BLaER1 (cell line): ENCODE measurements around the gene SVBP.

ENCODE experiments used
- H3K27ac ChIP-seq: shearing (Covaris generic); formaldehyde crosslinking; 2 replicates; pipeline ENCODE4 v1.8.1; 2022
- H3K27me3 ChIP-seq: shearing (Covaris generic); formaldehyde crosslinking; 2 replicates; pipeline ENCODE4 v1.8.1; 2022
- H3K36me3 ChIP-seq: shearing (Covaris generic); formaldehyde crosslinking; 2 replicates; pipeline ENCODE4 v1.8.1; 2022
- H3K4me1 ChIP-seq: shearing (Covaris generic); formaldehyde crosslinking; 2 replicates; pipeline ENCODE4 v1.8.1; 2022
- H3K4me2 ChIP-seq: shearing (Covaris generic); formaldehyde crosslinking; 2 replicates; pipeline ENCODE4 v1.8.1; 2022
- H3K4me3 ChIP-seq: shearing (Covaris generic); formaldehyde crosslinking; 2 replicates; pipeline ENCODE4 v1.8.1; 2022
- H3K9ac ChIP-seq: shearing (Covaris generic); formaldehyde crosslinking; 2 replicates; pipeline ENCODE4 v1.8.1; 2022
- H3K9me3 ChIP-seq: shearing (Covaris generic); formaldehyde crosslinking; 2 replicates; pipeline ENCODE4 v1.8.1; 2022
- H4K20me1 ChIP-seq: shearing (Covaris generic); formaldehyde crosslinking; 2 replicates; pipeline ENCODE4 v1.8.1; 2022
- Cebpa-rat ChIP-seq: shearing (Covaris generic); IDR thresholded peaks from 2 replicates; pipeline ENCODE4 v1.8.1; 2022

The SVBP gene

DNA sequence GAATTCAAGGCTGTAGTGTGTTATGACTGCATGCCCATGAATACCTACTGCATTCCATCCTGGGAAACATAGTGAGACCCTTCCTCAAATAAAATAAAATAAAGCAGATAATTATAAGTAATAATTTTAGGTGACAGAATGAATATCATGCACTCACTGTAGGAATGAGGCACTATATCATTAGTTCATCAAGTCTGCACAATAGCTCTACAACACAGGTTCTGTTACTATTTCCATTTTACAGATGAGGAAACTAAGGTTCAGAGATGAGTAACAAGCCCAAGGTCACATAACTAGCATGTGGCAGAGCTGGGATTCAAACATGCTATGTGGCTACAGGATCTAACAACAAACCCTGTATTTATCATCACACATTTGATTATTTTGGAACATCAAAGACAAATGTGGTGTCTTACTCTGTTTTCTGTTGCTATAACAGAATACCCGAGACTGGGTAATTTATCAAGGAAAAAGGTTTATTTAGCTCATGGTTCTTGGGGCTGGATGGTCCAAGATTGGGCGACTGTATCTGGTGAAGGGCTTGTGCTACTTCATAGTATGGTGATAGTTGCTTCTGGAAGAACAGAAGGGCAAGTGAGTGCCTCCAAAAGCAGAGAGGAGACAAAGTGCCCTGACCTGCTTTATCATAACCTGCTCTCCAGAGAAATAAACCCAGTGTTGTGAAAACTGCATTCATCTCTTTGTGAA lies 24.4 kb upstream of the SVBP start:
- H3K27me3 ChIP-seq: no peaks in the 10 kb centered on the region
- TF ChIP-seq Cebpa-rat: no peak

DNA sequence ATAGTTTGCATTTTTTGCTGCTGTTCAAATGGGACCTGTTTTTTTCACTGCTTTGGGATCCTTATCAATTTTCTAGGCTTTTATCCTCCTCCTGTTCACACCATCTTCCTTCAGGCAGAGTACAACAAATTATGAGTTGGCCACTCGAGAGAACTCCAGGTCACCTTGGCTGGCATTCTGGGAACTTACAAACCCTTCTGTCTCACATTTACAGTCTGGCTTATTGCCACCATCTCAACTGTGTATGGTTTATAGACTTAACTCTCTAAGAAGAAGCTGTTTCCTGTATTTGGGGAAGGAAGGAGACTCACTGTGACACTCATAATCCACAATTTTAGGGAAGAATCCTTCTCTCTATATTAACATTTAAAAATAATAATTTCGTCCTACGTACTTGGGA lies 23.8 kb upstream of the SVBP start:
- Histone ChIP-seq H3K9me3 (no peaks in the 10 kb centered on the region), H3K4me2 (no peak overlapping the region), H3K4me1 (peaks cover 9% of the 10 kb centered on the region), H4K20me1 (no peaks in the 10 kb centered on the region), H3K9ac (no peak overlapping the region), H3K27ac (no peak overlapping the region), H3K27me3 (no peaks in the 10 kb centered on the region), H3K36me3 (no peaks in the 10 kb centered on the region), H3K4me3 (no peak overlapping the region)
- TF ChIP-seq Cebpa-rat: no peak

More for the DNA sequence above, 24.4 kb upstream of the SVBP start:
- H3K4me1 ChIP-seq: peaks cover 10% of the 10 kb centered on the region
- no peak overlapping the region for H3K4me2 ChIP-seq
- no peaks in the 10 kb centered on the region for H3K9me3 ChIP-seq
- H3K4me3 ChIP-seq: no peak overlapping the region
- H3K9ac ChIP-seq: no peak overlapping the region
- H4K20me1 ChIP-seq: no peaks in the 10 kb centered on the region
- no peaks in the 10 kb centered on the region for H3K36me3 ChIP-seq
- no peak overlapping the region for H3K27ac ChIP-seq

DNA sequence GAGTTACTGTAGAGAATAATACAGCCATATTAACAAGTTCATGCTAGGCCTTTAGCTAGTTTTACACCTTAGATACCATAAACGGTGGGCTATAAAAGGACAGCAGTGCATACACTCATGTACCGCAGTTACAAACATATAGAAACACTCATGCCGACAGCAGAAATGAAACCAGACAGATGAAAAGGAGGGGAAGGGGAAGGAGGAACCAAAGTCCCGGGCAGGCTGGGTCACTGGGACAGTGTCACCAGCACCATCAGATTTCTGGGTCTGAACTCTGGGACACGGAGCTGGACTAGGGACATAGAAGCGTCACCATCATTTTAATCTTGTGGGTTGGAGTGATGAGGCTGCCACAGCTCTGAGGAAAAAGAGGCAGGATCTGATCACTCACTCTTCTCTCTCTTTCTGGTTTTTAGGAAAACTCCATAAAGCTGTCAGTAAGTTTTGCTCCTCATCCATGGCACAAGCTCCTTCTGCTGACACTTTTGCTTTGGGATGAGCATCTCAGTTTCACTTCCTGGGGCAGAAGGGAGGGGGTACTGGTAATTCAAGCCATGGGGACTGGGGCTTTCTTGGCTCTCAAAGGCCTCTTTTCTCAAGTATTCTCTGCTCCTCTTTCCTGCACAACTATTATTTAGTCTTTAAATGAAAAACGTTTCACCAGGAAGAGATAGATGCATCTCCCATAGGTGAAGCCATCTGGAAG lies 21.4 kb upstream of the SVBP start:
- H3K9me3 ChIP-seq: no peaks in the 10 kb centered on the region
- no peak overlapping the region for H3K4me2 ChIP-seq
- H4K20me1 ChIP-seq: no peaks in the 10 kb centered on the region
- 0 out of 2 replicates have a peak, but pooled peaks cover 4% of the 10 kb centered on the region for H3K4me1 ChIP-seq
- no peak overlapping the region for H3K9ac ChIP-seq
- no peaks in the 10 kb centered on the region for H3K36me3 ChIP-seq
- H3K27ac ChIP-seq: no peak overlapping the region
- no peaks in the 10 kb centered on the region for H3K27me3 ChIP-seq
- no peak for TF ChIP-seq Cebpa-rat
- no peak overlapping the region for H3K4me3 ChIP-seq

DNA sequence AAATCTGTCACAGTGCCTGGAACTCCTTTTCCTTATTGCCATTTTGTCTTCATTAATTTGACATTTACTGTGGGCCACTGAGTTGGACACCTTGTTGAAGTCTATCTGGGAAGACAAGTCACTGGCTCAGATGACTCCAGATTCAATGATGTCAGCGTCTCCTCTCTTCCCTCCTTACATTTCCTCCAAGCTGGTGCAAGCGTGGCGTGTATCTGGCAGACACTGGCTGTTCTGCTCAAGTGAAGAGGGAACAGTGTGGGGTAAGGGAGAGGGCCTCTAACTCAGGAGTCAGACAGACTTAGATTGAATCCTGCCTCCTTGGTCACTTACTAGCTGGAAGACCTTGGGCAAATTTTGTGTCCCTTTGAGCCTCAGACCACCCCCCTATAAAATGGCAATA lies 20.5 kb upstream of the SVBP start:
- no peaks in the 10 kb centered on the region for H3K27me3 ChIP-seq
- H3K9me3 ChIP-seq: no peaks in the 10 kb centered on the region
- no peak overlapping the region for H3K4me3 ChIP-seq
- H3K36me3 ChIP-seq: no peaks in the 10 kb centered on the region
- 0 out of 2 replicates have a peak, but pooled peaks cover 4% of the 10 kb centered on the region for H3K4me1 ChIP-seq
- TF ChIP-seq Cebpa-rat: no peak
- no peak overlapping the region for H3K4me2 ChIP-seq
- H4K20me1 ChIP-seq: no peaks in the 10 kb centered on the region
- H3K9ac ChIP-seq: no peak overlapping the region
- no peak overlapping the region for H3K27ac ChIP-seq

DNA sequence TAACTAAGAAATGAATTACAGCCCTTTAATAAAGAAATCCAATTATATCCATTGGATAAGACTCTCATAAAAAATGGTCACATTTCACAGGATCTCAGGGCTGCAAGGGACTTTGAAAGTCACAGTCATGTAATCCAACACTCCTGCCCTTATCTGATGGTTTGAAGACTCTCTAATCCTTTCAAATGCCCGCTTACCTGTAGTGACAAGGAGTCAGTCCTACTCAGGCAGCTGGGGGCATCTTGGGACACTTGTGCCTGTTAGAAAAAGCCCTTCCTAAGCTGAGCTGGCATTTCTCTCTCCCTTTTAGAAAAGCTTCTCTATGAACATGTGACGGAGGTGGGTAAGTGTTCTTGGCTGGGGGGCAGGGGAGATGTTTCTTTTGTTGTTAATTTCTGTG lies 18.2 kb upstream of the SVBP start:
- no peak overlapping the region for H3K27ac ChIP-seq
- 0 out of 2 replicates have a peak, but pooled peaks cover 4% of the 10 kb centered on the region for H3K4me1 ChIP-seq
- no peak overlapping the region for H3K9ac ChIP-seq
- H3K27me3 ChIP-seq: no peaks in the 10 kb centered on the region
- no peak overlapping the region for H3K4me3 ChIP-seq
- no peaks in the 10 kb centered on the region for H3K36me3 ChIP-seq
- H4K20me1 ChIP-seq: no peaks in the 10 kb centered on the region
- TF ChIP-seq Cebpa-rat: no peak
- H3K9me3 ChIP-seq: no peaks in the 10 kb centered on the region
- no peak overlapping the region for H3K4me2 ChIP-seq

DNA sequence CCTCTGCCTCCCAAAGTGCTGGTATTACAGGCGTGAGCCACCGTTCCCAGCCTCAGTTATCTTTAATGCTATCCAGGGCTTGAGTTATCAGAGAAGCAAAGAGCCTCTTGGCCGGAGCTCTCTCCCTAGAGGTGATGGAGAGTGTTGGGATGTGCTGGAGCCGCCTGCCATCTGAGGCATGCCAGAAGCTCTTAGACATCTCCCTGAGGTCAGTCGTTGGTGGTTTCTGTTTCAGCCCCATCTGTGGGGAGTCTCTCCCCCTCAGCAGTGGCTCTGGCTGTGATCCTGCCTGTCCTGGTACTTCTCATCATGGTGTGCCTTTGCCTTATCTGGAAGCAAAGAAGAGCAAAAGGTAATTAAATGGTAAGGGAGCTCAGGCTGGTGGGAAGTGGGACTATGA lies 17.6 kb upstream of the SVBP start:
- no peaks in the 10 kb centered on the region for H3K27me3 ChIP-seq
- no peak overlapping the region for H3K9ac ChIP-seq
- 0 out of 2 replicates have a peak, but pooled peaks cover 4% of the 10 kb centered on the region for H3K4me1 ChIP-seq
- no peaks in the 10 kb centered on the region for H3K36me3 ChIP-seq
- H3K4me2 ChIP-seq: no peak overlapping the region
- H3K27ac ChIP-seq: no peak overlapping the region
- no peaks in the 10 kb centered on the region for H3K9me3 ChIP-seq
- H4K20me1 ChIP-seq: no peaks in the 10 kb centered on the region
- TF ChIP-seq Cebpa-rat: no peak
- no peak overlapping the region for H3K4me3 ChIP-seq

DNA sequence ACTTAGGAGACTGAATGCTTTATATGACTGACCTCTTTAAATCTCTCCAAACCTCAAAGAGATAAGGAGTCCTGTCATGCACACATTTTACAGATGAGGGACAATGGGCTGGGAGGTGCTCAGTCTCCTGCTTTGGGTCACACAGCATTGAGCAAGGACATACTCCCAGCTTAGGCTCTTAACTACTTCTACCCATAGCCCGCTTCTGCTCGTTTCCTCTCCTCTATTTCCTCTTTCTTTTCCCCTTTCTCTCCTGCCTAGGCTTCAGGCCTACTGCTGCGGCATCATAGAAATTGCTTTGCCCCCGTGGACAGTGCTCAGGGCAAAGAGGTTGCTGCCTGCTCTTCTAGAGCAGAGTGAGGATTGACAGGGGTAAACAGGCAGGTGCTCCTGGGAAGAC lies 16.8 kb upstream of the SVBP start:
- Histone ChIP-seq H3K4me2 (no peak overlapping the region), H3K9ac (no peak overlapping the region)
- no peak for TF ChIP-seq Cebpa-rat

DNA sequence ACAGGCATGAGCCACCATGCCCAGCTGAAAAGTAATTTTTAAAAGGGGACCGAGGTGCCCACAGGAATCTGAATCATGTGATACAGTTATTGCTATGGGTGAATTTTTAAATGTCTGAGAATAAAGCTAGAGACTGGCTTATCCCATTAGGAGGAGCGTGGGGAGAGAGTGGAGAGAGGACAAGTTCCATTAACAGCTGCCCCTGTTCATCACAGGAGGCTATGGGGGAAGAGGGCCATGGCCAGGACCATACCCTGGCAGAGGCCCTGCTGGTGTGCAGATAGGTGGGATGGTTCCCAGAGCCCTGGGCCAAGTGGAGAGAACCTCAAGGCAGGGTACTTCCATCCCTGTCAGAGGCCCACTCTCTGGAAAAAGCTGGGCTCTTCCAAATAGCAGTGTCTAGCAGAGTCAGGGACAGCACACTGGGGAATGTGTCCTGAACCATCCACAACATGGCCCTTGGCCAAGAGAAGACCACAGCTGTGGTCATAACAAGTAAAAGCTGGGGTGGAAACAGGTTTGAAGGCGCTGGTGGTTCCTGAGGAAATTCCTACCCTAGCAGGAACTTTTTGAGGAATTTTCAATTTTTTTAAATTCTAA lies 15.5 kb upstream of the SVBP start:
- H3K27ac ChIP-seq: no peak overlapping the region
- H3K27me3 ChIP-seq: no peaks in the 10 kb centered on the region
- TF ChIP-seq Cebpa-rat: no peak
- H3K36me3 ChIP-seq: no peaks in the 10 kb centered on the region
- H4K20me1 ChIP-seq: no peaks in the 10 kb centered on the region
- no peak overlapping the region for H3K4me2 ChIP-seq
- no peak overlapping the region for H3K9ac ChIP-seq
- H3K9me3 ChIP-seq: no peaks in the 10 kb centered on the region
- H3K4me3 ChIP-seq: no peak overlapping the region
- no peaks in the 10 kb centered on the region for H3K4me1 ChIP-seq

More for the DNA sequence above, 16.8 kb upstream of the SVBP start:
- Histone ChIP-seq H3K9me3 (no peaks in the 10 kb centered on the region), H3K4me3 (no peak overlapping the region), H3K4me1 (0 out of 2 replicates have a peak, but pooled peaks cover 4% of the 10 kb centered on the region), H3K36me3 (no peaks in the 10 kb centered on the region), H4K20me1 (no peaks in the 10 kb centered on the region), H3K27me3 (no peaks in the 10 kb centered on the region), H3K27ac (no peak overlapping the region)

DNA sequence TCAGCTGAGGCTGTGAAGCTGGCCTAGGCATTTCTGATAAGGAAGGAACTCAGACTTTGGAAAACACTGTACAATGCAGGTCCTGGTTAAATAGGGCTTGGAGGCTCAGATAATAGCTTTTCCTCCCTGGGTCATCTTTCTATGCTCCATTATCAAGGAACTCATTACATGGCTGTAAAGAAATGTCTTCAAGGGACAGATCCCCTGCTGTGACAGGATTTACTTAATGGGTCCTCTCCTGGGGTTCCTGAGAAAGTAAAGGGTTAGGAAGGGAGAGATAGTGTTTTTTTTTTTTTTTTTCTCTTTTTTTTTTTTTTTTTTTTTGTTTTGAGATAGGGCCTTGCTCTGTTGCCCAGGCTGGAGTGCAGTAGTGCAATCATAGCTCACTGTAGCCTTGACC lies 14.1 kb upstream of the SVBP start:
- no peaks in the 10 kb centered on the region for H3K9me3 ChIP-seq
- H3K9ac ChIP-seq: no peak overlapping the region
- H3K27me3 ChIP-seq: no peaks in the 10 kb centered on the region
- no peaks in the 10 kb centered on the region for H3K4me1 ChIP-seq
- H3K36me3 ChIP-seq: no peaks in the 10 kb centered on the region
- no peak overlapping the region for H3K27ac ChIP-seq
- H3K4me3 ChIP-seq: no peak overlapping the region
- no peak overlapping the region for H3K4me2 ChIP-seq
- TF ChIP-seq Cebpa-rat: no peak
- H4K20me1 ChIP-seq: no peaks in the 10 kb centered on the region

DNA sequence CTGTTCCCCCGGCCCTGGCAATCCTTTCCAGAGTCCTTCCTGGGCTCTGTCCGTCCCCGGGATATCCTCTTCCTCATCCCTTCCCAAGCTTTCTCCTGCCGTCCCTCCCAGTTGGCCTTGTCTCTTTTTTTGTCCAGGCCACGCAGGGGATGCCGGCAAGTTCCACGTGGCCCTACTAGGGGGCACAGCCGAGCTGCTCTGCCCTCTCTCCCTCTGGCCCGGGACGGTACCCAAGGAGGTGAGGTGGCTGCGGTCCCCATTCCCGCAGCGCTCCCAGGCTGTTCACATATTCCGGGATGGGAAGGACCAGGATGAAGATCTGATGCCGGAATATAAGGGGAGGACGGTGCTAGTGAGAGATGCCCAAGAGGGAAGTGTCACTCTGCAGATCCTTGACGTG lies 13.4 kb upstream of the SVBP start:
- Histone ChIP-seq H3K9me3 (no peaks in the 10 kb centered on the region), H3K27ac (no peak overlapping the region), H4K20me1 (no peaks in the 10 kb centered on the region), H3K4me3 (no peak overlapping the region), H3K27me3 (no peaks in the 10 kb centered on the region), H3K36me3 (no peaks in the 10 kb centered on the region), H3K4me2 (no peak overlapping the region), H3K9ac (no peak overlapping the region), H3K4me1 (no peaks in the 10 kb centered on the region)
- TF ChIP-seq Cebpa-rat: no peak
